SKM-1 treated with dmso at 0.1 percent for 144 hours (cell line): Measurements from ENCODE around the gene CCL2.

Experiments used
- DNase-seq: peaks from one replicate; lab custom pipeline; 2025; ENCODE audit not compliant: unreplicated experiment; lab: John Stamatoyannopoulos, UW

The CCL2 gene

DNA sequence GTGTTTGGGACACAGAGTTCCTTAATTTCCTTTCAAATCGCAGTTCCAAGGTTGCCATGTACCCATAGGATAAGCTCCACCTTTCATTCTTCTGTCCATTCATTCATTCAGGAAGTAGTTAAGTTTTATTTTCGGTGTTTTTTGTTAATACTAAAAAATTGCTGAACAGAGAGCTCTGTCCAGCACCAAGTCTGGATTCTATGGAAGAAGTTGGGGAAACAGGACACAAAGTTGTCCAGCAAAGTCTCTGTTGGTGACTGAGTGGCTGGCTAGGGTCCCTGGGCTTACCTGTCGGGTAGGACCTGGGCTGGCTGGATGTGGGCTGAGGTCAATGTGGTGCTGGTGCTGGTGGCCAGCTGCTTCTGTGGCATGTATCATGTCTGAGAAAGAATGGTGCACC, 17.6 kb upstream of the CCL2 start:
- no peak for DNase-seq

- no peak for DNase-seq
These were observed 14.0 kb upstream of the CCL2 start for GRCh38 chr17:34241062-34241461.

DNA sequence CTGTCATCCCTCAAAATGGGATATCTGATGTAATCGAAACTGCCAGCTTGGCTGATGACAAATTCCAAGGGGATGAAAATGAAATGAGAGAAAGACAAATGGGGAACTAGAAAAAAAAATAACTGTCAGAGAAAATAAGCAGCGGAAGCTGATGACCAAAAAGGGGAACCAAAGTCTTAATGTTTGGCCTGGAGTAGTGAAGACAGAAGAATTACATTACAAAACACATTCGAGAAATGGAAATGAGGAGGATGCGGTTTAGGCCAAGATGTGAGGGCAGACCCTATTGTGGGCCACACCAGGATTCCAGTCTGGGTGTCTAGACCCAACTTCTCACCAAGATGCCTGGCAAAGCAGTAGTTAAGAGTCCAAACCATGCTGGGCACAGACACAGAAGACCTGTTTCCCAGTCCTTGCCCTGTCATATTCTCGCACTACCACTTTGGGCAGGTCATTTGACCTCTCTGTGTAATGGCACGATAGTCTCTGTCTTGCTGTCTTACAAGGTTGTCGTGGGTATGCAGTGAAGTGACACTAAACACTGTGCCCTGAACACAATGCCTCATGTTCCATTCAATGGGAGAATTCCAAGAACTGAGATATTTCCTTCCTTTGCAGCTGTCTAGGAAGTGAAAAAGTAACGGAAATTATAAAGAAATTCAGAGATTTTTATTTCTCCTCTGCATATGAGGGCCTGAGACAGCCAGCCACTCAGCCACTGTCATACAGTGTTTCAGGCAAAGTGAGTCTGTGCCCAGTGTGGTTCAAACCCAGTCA, 12.3 kb upstream of the CCL2 start:
- DNase-seq = peak; percentile 92

DNA sequence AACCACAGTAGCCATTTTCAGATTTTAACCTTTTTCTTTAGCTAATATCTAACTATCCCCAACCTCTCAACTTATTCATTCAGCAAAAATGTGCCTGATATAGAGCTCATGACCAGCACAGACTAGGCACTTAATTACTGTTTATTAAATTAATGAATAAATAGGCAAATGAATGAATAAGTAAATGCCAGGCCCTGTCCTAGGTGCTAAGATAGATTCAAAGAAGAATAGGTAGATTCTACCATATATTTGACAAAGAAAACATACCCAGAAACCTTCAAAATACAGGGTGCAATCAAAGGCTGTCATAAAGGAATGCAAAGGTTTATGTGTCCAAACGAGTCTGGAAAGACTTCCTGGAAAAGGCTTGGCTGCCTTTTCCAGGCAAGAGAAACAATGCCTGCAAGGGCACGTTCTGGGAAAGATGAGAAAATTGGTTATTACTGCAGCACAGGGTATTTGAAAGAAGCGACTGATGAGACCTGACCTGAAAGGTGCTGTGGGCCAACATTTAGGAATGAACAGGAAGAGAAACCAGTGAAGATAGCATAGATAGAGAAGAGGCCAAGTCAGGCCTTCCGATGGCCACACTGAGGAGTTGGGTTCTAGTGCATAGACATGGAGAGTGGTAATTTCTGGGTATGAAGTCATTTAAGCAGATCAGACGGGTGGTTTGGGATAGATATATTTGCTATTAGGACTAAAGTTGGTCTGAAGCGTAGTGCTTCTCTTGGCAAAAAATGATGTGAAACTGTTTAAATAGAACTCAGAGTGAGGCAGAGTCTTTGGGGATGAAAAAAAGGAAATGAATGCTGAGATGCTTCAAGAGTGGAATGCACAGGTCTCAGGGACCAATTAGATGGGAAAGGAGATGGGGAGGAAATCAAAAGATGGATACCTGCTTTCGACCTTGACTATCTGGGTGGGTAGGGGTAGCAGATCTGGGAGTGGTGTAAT, 11.4 kb upstream of the CCL2 start:
- DNase-seq = no peak

DNA sequence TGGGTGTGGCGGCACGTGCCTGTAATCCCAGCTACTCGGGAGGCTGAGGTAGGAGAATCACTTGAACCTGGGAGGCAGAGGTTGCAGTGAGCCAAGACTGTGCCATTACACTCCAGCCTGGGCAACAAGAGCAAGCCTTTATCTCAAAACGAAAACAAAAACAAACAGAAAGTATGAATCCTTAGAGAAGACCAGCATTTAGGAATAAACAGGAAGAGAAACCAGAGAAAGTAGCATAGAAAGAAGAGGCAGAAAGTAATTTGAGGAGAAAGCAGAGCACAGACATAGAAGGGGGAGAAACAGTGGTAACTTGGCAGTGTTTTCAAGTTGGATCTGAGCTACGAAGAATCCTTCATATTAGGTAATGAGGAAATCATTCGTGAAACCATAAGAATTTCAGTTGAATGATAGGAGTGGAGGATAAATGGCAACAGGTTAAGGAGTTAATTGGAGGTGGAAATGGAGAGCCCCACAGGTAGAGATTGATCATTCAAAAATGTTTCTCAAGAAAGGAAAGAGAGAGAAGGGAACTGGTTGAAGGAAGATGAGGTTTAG, 9.7 kb upstream of the CCL2 start:
- no peak for DNase-seq

- peak; percentile 88 for DNase-seq
These were observed 8.6 kb upstream of the CCL2 start for GRCh38 chr17:34246446-34246845.

- DNase-seq = no peak
These were observed 8.2 kb upstream of the CCL2 start for GRCh38 chr17:34246881-34247280.

GRCh38 chr17:34248511-34249024, 6.5 kb upstream of the CCL2 start:
- DNase-seq = peak; percentile 38

GRCh38 chr17:34249061-34249460, 6.0 kb upstream of the CCL2 start:
- DNase-seq = no peak

- no peak for DNase-seq
These were observed 5.6 kb upstream of the CCL2 start for GRCh38 chr17:34249478-34249877.

DNA sequence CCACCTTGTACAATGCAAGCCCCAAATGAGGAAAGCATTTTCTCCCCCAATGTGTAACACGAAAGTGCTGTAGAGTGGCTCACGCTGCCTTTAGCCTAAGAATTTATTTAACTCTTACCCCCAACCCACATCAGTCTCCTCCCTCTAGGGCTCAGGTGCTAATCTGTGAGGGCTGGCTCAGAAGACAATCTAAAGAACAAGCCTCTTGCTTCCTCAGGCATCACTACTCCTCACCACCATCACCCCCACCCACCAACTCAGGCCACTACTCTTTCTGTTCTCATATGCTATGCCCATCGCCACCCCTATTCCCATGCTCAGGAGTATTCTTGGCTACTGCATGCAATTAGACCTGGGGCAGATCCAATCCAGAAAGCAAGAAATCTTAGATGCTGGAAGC, 3.9 kb upstream of the CCL2 start:
- DNase-seq = no peak

DNA sequence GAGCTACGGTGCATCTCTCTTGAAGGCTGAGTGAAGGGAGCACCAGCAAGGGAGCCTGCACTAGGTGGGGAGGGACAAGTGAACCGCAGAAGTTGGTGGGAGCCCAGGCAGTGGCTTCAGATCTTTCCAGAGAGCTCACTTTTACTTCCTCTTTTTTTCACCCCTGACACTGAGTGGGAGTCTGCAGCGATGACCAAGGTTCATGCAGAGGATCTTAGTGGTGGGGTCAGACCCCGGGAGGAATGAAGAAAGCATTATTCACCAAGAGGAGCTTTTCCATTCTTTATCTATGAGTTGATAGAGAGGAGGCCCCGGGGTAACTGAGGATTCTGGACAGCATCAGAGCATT, 3.0 kb upstream of the CCL2 start:
- DNase-seq = peak; percentile 82

- DNase-seq = no peak
These were observed 2.5 kb upstream of the CCL2 start for GRCh38 chr17:34252444-34253138.

DNA sequence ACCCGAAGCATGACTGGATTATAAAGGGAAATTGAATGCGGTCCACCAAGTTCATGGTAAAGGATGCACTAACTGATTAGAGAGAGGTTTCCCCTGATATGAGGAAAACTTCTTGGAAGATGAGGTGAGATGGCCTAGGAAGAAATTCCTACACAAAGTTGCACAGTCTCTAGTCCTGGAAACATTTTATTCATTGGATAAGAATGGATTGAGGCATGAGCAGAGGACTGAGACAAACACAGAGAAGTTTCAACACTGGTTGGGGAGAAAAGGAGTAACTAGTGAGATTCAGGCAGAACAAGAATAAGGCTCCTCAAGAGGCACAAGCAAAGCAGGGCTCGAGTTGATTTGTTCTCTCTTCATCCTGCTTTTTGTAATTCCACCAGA, 2.0 kb upstream of the CCL2 start:
- no peak for DNase-seq

GRCh38 chr17:34254146-34254545, 939 bp upstream of the CCL2 start:
- no peak for DNase-seq

DNA sequence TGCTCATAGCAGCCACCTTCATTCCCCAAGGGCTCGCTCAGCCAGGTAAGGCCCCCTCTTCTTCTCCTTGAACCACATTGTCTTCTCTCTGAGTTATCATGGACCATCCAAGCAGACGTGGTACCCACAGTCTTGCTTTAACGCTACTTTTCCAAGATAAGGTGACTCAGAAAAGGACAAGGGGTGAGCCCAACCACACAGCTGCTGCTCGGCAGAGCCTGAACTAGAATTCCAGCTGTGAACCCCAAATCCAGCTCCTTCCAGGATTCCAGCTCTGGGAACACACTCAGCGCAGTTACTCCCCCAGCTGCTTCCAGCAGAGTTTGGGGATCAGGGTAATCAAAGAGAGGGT, 272 bp downstream of the CCL2 start:
- DNase-seq = no peak

- no peak for DNase-seq
These were observed 756 bp downstream of the CCL2 start for GRCh38 chr17:34255841-34256240.

GRCh38 chr17:34257299-34257985, 2.4 kb downstream of the CCL2 start:
- DNase-seq = no peak

GRCh38 chr17:34257986-34258326, 2.9 kb downstream of the CCL2 start:
- DNase-seq = no peak

DNA sequence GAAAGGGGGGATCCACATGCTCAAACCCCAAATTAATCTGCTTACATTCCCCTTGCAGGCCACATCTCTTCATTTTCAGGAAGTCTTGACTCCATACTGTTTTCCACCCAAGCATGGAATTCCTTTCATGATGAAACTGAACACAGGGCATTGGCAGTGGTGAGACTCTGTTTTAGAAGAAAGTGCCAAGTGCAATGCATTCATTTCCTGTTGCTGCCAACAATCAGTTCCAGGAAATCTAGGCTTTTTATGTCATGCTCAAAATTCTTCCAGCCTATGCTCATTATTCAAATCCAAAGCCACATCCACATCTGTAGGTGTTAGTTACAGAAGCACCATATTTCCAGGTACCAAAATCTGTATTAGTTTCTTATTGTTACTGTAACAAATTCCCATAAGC, 4.1 kb downstream of the CCL2 start:
- DNase-seq = no peak

GRCh38 chr17:34260861-34261260, 5.8 kb downstream of the CCL2 start:
- DNase-seq = no peak
